ENCODE results near the gene MIPEP. TPM values are rescaled to one million over a fixed set of nuclear protein-coding genes. Genes with fewer than 3 reads are reported as not detected.

MIPEP gene
- total and polyA plus RNA-seq, 10 of the 15 experiments (the other 5 are each of a cell fraction or from before 2014, with no cell fraction given): 15.6 to 56.2 (median 29.8) TPM

GRCh38 chr13:23852351-23852750 is 36.8 kb downstream of the MIPEP start (continued):
- TF ChIP-seq, protein P1, sequence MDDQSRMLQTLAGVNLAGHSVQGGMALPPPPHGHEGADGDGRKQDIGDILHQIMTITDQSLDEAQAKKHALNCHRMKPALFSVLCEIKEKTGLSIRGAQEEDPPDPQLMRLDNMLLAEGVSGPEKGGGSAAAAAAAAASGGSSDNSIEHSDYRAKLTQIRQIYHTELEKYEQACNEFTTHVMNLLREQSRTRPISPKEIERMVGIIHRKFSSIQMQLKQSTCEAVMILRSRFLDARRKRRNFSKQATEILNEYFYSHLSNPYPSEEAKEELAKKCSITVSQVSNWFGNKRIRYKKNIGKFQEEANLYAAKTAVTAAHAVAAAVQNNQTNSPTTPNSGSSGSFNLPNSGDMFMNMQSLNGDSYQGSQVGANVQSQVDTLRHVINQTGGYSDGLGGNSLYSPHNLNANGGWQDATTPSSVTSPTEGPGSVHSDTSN (IDR thresholded peaks at IDR 0.05; ENCODE audit: insufficient replicate concordance, low read depth, low read length): peak; percentile 72
- peak; percentile 59; the same call in 1 of the 2 replicates for TF ChIP-seq MXI1 (IDR thresholded peaks at IDR 0.05; ENCODE audit: low read depth, low read length)

DNA sequence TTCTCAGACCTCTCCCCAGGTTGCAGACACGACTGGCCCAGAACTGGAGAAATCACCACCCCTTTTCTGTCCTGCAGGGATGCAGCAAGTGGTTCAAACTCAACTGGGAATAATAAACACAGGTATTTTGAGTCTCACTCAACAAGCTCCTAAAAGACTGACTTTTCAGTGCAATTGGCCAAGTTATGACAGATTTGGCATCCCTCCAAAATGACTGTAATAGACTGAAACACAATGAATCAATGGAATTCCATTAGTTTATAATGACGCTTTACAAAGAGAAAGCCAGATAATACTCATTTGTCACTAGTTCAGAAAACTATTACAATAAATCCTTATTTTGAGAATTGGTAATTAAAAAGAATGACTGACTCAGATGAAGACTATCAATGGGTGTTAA is 38.1 kb downstream of the MIPEP start:
- no peak for FAIRE-seq
- Histone ChIP-seq H3K9ac (ENCODE audit: control insufficient read depth, insufficient read depth, low read length) (no peak overlapping the region), H3K79me2 (ENCODE audit: control insufficient read depth, insufficient read depth, low read length) (no peaks in the 10 kb centered on the region), H3K27me3 (replicated peaks in 1 of 2; ENCODE audit: control insufficient read depth in 2 of 2, insufficient read depth in 2 of 2, low read length in 1 of 2) (no peaks in the 10 kb centered on the region), H2AFZ (ENCODE audit: control insufficient read depth, low read depth, low read length) (no peak overlapping the region), H3K36me3 (ENCODE audit: control insufficient read depth in 2 of 2, insufficient read depth in 2 of 2, low read length in 1 of 2) (no peaks in the 10 kb centered on the region), H3K4me3 (no peak overlapping the region), H3K27ac (ENCODE audit: control insufficient read depth, insufficient read depth) (no peak overlapping the region), H4K20me1 (ENCODE audit: control insufficient read depth, insufficient read depth) (no peaks in the 10 kb centered on the region), H3K9me3 (replicated peaks; ENCODE audit: control insufficient read depth, insufficient read depth, low read length) (no peaks in the 10 kb centered on the region), H3K4me2 (ENCODE audit: control insufficient read depth, insufficient read depth) (no peak overlapping the region), H3K4me1 (ENCODE audit: control insufficient read depth, insufficient read depth, low read length) (peaks cover 56% of the 10 kb centered on the region)
- ChIA-PET SMC1A (ENCODE audit: uncharacterized antibody, unreplicated experiment) (interaction anchor here (0.9 to 3.3 kb wide), 8 partner anchors 17 to 83 kb away, joined by 3 to 19 read pairs (median 6); no protein-coding TSS in a partner anchor), CTCF (interaction anchor here (0.6 to 1.8 kb wide), 5 partner anchors 33 to 74 kb away, joined by 3 to 5 read pairs (median 4); partner anchors contain the start of gene MIPEP), POLR2A (interaction anchor here (1.0 kb wide), 1 partner anchor 44 kb away, joined by 3 read pairs; no protein-coding TSS in a partner anchor), RAD21 (ENCODE audit: unreplicated experiment) (interaction anchor here (0.8 to 1.6 kb wide), 2 partner anchors 40 to 529 kb away, joined by 3 to 4 read pairs; no protein-coding TSS in a partner anchor)
- no peak for DNase-seq (ENCODE audit: low read depth, low spot score)
- BruUV-seq (replicated peaks): no TSS peak
- WGBS (ENCODE audit: insufficient coverage, insufficient replicate concordance, low lambda C conversion rate, missing lambda C conversion rate): 89% methylated on average over 2 of the region's 2 CpGs
- intact Hi-C loops (cut with micrococcal nuclease; ENCODE audit: unreplicated experiment) (no loop called here), in situ Hi-C loops (cut with MboI) (no loop called here)
- no peak for ATAC-seq
- TF ChIP-seq SMC3 (IDR thresholded peaks at IDR 0.05; ENCODE audit: borderline replicate concordance, low read length): no peak
- TF ChIP-seq WRNIP1 (IDR thresholded peaks at IDR 0.05; ENCODE audit: borderline replicate concordance, low read depth, low read length): no peak
- TF ChIP-seq POLR2A (IDR thresholded peaks at IDR 0.05; ENCODE audit: low read depth, low read length): no peak
- TF ChIP-seq PML (IDR thresholded peaks at IDR 0.05; ENCODE audit: low read length): no peak
- TF ChIP-seq BACH1 (IDR thresholded peaks at IDR 0.05; ENCODE audit: borderline replicate concordance): no peak
- TF ChIP-seq ZNF274 (IDR thresholded peaks at IDR 0.05; ENCODE audit: insufficient read depth, insufficient read length): no peak
- TF ChIP-seq, protein P2, sequence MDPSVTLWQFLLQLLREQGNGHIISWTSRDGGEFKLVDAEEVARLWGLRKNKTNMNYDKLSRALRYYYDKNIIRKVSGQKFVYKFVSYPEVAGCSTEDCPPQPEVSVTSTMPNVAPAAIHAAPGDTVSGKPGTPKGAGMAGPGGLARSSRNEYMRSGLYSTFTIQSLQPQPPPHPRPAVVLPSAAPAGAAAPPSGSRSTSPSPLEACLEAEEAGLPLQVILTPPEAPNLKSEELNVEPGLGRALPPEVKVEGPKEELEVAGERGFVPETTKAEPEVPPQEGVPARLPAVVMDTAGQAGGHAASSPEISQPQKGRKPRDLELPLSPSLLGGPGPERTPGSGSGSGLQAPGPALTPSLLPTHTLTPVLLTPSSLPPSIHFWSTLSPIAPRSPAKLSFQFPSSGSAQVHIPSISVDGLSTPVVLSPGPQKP (IDR thresholded peaks at IDR 0.05; ENCODE audit: low read depth, low read length): no peak
- TF ChIP-seq SREBF2 (IDR thresholded peaks at IDR 0.05; ENCODE audit: low read length): no peak
- TF ChIP-seq NR2C1 (IDR thresholded peaks at IDR 0.05): no peak
- TF ChIP-seq EP300 (IDR thresholded peaks at IDR 0.05; ENCODE audit: borderline replicate concordance in 1 of 2, control insufficient read depth in 1 of 2, low read depth in 2 of 2, low read length in 2 of 2): no peak

All from GM12878 (cell line).